Fibroblast of mammary gland (primary cell): Measurements from ENCODE around the gene SUMO4.

Experiments
- DNase-seq: peaks from one replicate; pipeline ENCODE4 v3.0.0-alpha.2; 2010; ENCODE audit warnings: low read depth
- H3K4me3 ChIP-seq: 2 replicates; pipeline ENCODE4 v1.5.1; 2011; ENCODE audit warnings: low read depth, mild to moderate bottlenecking, low read length, moderate library complexity; ENCODE audit not compliant: control insufficient read depth
- CTCF ChIP-seq: conservative IDR thresholded peaks from 2 replicates; pipeline ENCODE4 v1.5.1; 2011; ENCODE audit warnings: low read depth, low read length, inconsistent platforms; ENCODE audit not compliant: control insufficient read depth, insufficient read depth

SUMO4 gene

GRCh38 chr6:149436647-149437046, 36.6 kb downstream of the SUMO4 start:
- DNase-seq = no peak
- no peak for TF ChIP-seq CTCF
- H3K4me3 ChIP-seq = no peak overlapping the region

GRCh38 chr6:149437212-149437611, 37.1 kb downstream of the SUMO4 start:
- TF ChIP-seq CTCF = no peak
- H3K4me3 ChIP-seq = no peak overlapping the region
- DNase-seq = no peak

- no peak overlapping the region for H3K4me3 ChIP-seq
- DNase-seq = no peak
Observed at GRCh38 chr6:149438855-149439254, 38.8 kb downstream of the SUMO4 start.

GRCh38 chr6:149439626-149440025, 39.6 kb downstream of the SUMO4 start:
- no peak for TF ChIP-seq CTCF
- DNase-seq = no peak
- no peak overlapping the region for H3K4me3 ChIP-seq

More at GRCh38 chr6:149438855-149439254, 38.8 kb downstream of the SUMO4 start:
- TF ChIP-seq CTCF = no peak

GRCh38 chr6:149440735-149441671, 40.9 kb downstream of the SUMO4 start:
- no peak overlapping the region for H3K4me3 ChIP-seq
- no peak for TF ChIP-seq CTCF
- peak; percentile 29 for DNase-seq

- no peak for DNase-seq
- H3K4me3 ChIP-seq = no peak overlapping the region
- no peak for TF ChIP-seq CTCF
Observed at GRCh38 chr6:149441740-149442139, 41.7 kb downstream of the SUMO4 start.
